Right lobe of liver (tissue), 6 donors: Measurements from ENCODE around the gene CYB5D1. TPM values are rescaled to one million over a fixed set of nuclear protein-coding genes. Genes with fewer than 3 reads are reported as not detected.
A peak's percentile ranks its signal among the peaks of the same experiment; 100 is the strongest.
"Not testable (repeated sequence)": the region's sequence is repeated elsewhere in the genome, so short reads cannot be mapped to it uniquely, and the experiment has no call there.

ENCODE experiments used
- ATAC-seq, 4 donors: fragments of 200-7000 bp; cut with Tn5 transposase; one replicate each; pipeline ENCODE4 v1.9.1; 2020; ENCODE audit warnings: mild to moderate bottlenecking in 4 of 4, moderate library complexity in 4 of 4
- DNase-seq, 3 donors: peaks; one replicate each; pipeline ENCODE4 v3.0.0-alpha.2; 2020
- H3K27ac ChIP-seq, 3 donors: fragments of 200-600 bp; one replicate each; pipeline ENCODE4 v1.8.0; 2022
- H3K27me3 ChIP-seq, 2 donors: fragments of 200-600 bp; one replicate each; pipeline ENCODE4 v1.8.0; 2022
- H3K36me3 ChIP-seq, 4 donors: fragments of 200-600 bp; sonication (generic) in 1 of 4; one replicate each; pipeline versions ENCODE4 v1.5.1 to v1.8.0; 2017 to 2022; ENCODE audit warnings: control low read depth in 1 of 4
- H3K4me1 ChIP-seq, 4 donors: fragments of 200-600 bp; sonication (generic) in 1 of 4; one replicate each; pipeline versions ENCODE4 v1.5.1 to v1.8.0; 2017 to 2022; ENCODE audit warnings: control low read depth in 1 of 4
- H3K4me3 ChIP-seq, 3 donors: fragments of 200-600 bp; one replicate each; pipeline ENCODE4 v1.8.0; 2022
- H3K9me3 ChIP-seq, 4 donors: fragments of 200-600 bp; sonication (generic) in 1 of 4; one replicate each; pipeline versions ENCODE4 v1.5.1 to v1.8.0; 2017 to 2022; ENCODE audit warnings: control low read depth in 1 of 4
- POLR2A ChIP-seq: fragments of 450-650 bp; IDR thresholded peaks from one replicate; pipeline ENCODE4 v1.6.1; 2017; ENCODE audit warnings: antibody characterized with exemption, mild to moderate bottlenecking
- WGBS: methylation state at CpG from one replicate; pipeline ENCODE4 v1.1.6; 2018; ENCODE audit warnings: low coverage, low lambda C conversion rate; ENCODE audit not compliant: insufficient coverage; ENCODE audit errors: missing lambda C conversion rate; 5-methylcytosine and 5-hydroxymethylcytosine counted together
- intact Hi-C, 2 donors: fragments of 100-400 bp; cut with DNase I; formaldehyde crosslinking; loops; one replicate each; pipeline versions ENCODE4 v1.11.2 to v1.14.1; 2022
- long read RNA-seq: library from polyadenylated mRNA; unstranded; transcript quantifications from one replicate; pipeline ENCODE4 v2.0.0, GENCODE V29; 2019
- total RNA-seq, 6 experiments: library from RNA; depleted of rRNA in 2 of 6; stranded (reverse); fragments of >200 nt in 2 of 6; fragmentation: NEBNext Ultra II Directional in 3 of 6; extraction: Animal tissue kit (Norgen Biotek cat#: 25700) in 3 of 6; gene quantifications; one replicate each; pipeline versions ENCODE4 v1.1.0 to v1.2.4, GENCODE V29; 2016 to 2023
- TF ChIP-seq, protein P1 (sequence below), 4 donors: fragments of 200-600 bp in 3 of 4; fragments of 450-650 bp in 1 of 4; IDR thresholded peaks; one replicate each; pipeline versions ENCODE4 v1.5.1 to v1.8.0; 2016 to 2022; ENCODE audit warnings: antibody characterized with exemption in 4 of 4, mild to moderate bottlenecking in 2 of 4
- donor health status: DM: no; HTN: yes; CAD: no.
- donor health status: DM: no; HTN: no; CAD: no.
- donor health status: DM: no; HTN: no; CAD: no.
- donor health status: DM: no; HTN: yes; CAD: no.
- donor health status: DM: no; HTN: yes; CAD: no.

CYB5D1 gene
- 10 to 100 TPM in 1 of 6 experiments, 1 to 10 TPM in 5; 6.0 to 11.7 (median 7.4) TPM for total RNA-seq
- long read RNA-seq, partial matches to known transcripts = 0 of 1 reads
- long read RNA-seq, other reads (novel, unspliced or antisense) = 0 of 1 reads

GRCh38 chr17:7857713-7858521 is at the start of gene CYB5D1:
TSS of gene CYB5D1 (plus strand) at chr17:7858003. CDS start at chr17:7858135, 132 bp downstream.
- H3K27me3 ChIP-seq = no peaks in the 10 kb centered on the region
- no peaks in the 10 kb centered on the region for H3K9me3 ChIP-seq
- peak; percentile 62 to 72 (median 67) for ATAC-seq
- peaks cover 0 to 12% (median 3%) of the 10 kb centered on the region in 4 donors for H3K36me3 ChIP-seq
- DNase-seq = peak; percentile 88 to 94 (median 92)
- peak within 1 kb of the TSS; percentile 72 to 97 (median 86) for H3K4me3 ChIP-seq
- TF ChIP-seq POLR2A = no peak
- TF ChIP-seq, protein P1, sequence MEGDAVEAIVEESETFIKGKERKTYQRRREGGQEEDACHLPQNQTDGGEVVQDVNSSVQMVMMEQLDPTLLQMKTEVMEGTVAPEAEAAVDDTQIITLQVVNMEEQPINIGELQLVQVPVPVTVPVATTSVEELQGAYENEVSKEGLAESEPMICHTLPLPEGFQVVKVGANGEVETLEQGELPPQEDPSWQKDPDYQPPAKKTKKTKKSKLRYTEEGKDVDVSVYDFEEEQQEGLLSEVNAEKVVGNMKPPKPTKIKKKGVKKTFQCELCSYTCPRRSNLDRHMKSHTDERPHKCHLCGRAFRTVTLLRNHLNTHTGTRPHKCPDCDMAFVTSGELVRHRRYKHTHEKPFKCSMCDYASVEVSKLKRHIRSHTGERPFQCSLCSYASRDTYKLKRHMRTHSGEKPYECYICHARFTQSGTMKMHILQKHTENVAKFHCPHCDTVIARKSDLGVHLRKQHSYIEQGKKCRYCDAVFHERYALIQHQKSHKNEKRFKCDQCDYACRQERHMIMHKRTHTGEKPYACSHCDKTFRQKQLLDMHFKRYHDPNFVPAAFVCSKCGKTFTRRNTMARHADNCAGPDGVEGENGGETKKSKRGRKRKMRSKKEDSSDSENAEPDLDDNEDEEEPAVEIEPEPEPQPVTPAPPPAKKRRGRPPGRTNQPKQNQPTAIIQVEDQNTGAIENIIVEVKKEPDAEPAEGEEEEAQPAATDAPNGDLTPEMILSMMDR (IDR thresholded peaks at IDR 0.05) = no peak
- peaks cover 0 to 24% (median 9%) of the 10 kb centered on the region in 4 donors for H3K4me1 ChIP-seq
- WGBS = under 1% methylated on average over 34 of the region's 48 CpGs
- H3K27ac ChIP-seq = peak within 1 kb of the TSS; percentile 73 to 84 (median 84)
- intact Hi-C loops = no loop called here

- ATAC-seq (no peak), DNase-seq (peak in 1 of 3 donors; percentile 21)
- H3K36me3 ChIP-seq = no peaks in the 10 kb centered on the region
- no peaks in the 10 kb centered on the region for H3K27me3 ChIP-seq
- intact Hi-C loops = no loop called here
- TF ChIP-seq POLR2A = no peak
- TF ChIP-seq, protein P1 (IDR thresholded peaks at IDR 0.05) = no peak
- whole genome bisulfite sequencing = 72% methylated on average over 11 of the region's 11 CpGs
- no peaks in the 10 kb centered on the region for H3K4me1 ChIP-seq
- H3K9me3 ChIP-seq = no peaks in the 10 kb centered on the region
- no peak overlapping the region for H3K27ac ChIP-seq
- no peak overlapping the region for H3K4me3 ChIP-seq
Observed at GRCh38 chr17:7809086-7809790, 48.6 kb upstream of the CYB5D1 start.

- H3K27ac ChIP-seq, H3K9me3 ChIP-seq, H3K27me3 ChIP-seq, H3K36me3 ChIP-seq, H3K4me3 ChIP-seq, intact Hi-C loops, ATAC-seq, DNase-seq, H3K4me1 ChIP-seq: not testable (repeated sequence)
- WGBS = 67% methylated on average over 7 of the region's 9 CpGs
Observed at GRCh38 chr17:7809791-7810343, 47.9 kb upstream of the CYB5D1 start.

DNA sequence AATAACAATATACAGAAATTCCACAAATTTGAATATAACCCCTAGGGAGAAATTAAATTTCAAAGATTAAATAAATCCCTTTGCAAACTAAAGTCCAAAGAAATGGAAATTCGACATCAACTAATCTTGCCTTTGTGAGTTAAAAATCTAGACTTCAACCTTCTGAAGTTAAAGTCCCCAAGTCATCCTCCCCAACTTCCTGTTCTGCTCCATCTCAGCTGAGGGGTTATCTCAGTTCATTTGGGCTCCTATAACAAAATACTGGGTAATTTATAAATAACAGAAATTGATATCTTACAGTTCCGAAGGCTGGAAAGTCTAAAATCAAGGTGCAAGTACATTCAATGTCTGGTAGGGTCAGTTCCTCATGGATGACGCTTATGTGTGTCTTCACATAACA is 46.6 kb upstream of the CYB5D1 start:
- TF ChIP-seq, protein P1 (IDR thresholded peaks at IDR 0.05) = no peak
- no peak for TF ChIP-seq POLR2A
- Histone ChIP-seq H3K27ac (no peak overlapping the region), H3K4me3 (no peak overlapping the region), H3K9me3 (no peaks in the 10 kb centered on the region), H3K4me1 (no peaks in the 10 kb centered on the region), H3K36me3 (no peaks in the 10 kb centered on the region), H3K27me3 (no peaks in the 10 kb centered on the region)
- intact Hi-C loops = no loop called here
- ATAC-seq = no peak
- WGBS = 60% methylated on average over 3 of the region's 3 CpGs
- no peak for DNase-seq
